Activated naive CD8-positive, alpha-beta T cell treated with anti-CD3 and anti-CD28 coated beads, Interleukin-2, amount 50 U/mL, for 24 hours (primary cell): ENCODE data around the gene SPAG16.

Experiments
- ATAC-seq: fragments of 150-1000 bp; cut with Tn5 transposase; one replicate; pipeline ENCODE4 v1.10.0; 2021
- DNase-seq: peaks from one replicate; pipeline ENCODE4 v3.0.0; 2021
- H3K27ac Mint-ChIP-seq: one replicate; pipeline ENCODE4 v1.8.0; 2021; ENCODE audit warnings: mild to moderate bottlenecking, mixed read lengths
- H3K27me3 Mint-ChIP-seq: one replicate; pipeline ENCODE4 v1.8.0; 2021; ENCODE audit warnings: mixed read lengths
- H3K36me3 Mint-ChIP-seq: one replicate; pipeline ENCODE4 v1.8.0; 2021; ENCODE audit warnings: low read depth, mixed read lengths
- H3K4me1 Mint-ChIP-seq: one replicate; pipeline ENCODE4 v1.8.0; 2021; ENCODE audit warnings: mixed read lengths
- H3K4me3 Mint-ChIP-seq: one replicate; pipeline ENCODE4 v1.8.0; 2021; ENCODE audit warnings: mild to moderate bottlenecking, moderate library complexity, mixed read lengths
- H3K9me3 Mint-ChIP-seq: one replicate; pipeline ENCODE4 v1.8.0; 2021; ENCODE audit warnings: mixed read lengths

Gene SPAG16

GRCh38 chr2:214233164-214233563 lies 948.9 kb downstream of the SPAG16 start:
- H3K27me3 Mint-ChIP-seq, result no peaks in the 10 kb centered on the region
- no peak for ATAC-seq
- DNase-seq, result no peak
- no peak overlapping the region for H3K4me3 Mint-ChIP-seq
- no peaks in the 10 kb centered on the region for H3K36me3 Mint-ChIP-seq
- no peak overlapping the region for H3K27ac Mint-ChIP-seq
- H3K4me1 Mint-ChIP-seq, result no peaks in the 10 kb centered on the region
- H3K9me3 Mint-ChIP-seq, result peaks cover 9% of the 10 kb centered on the region

- Mint-ChIP-seq H3K4me3 (no peak overlapping the region), H3K27ac (no peak overlapping the region), H3K27me3 (no peaks in the 10 kb centered on the region), H3K4me1 (no peaks in the 10 kb centered on the region), H3K36me3 (no peaks in the 10 kb centered on the region), H3K9me3 (no peaks in the 10 kb centered on the region)
- ATAC-seq (no peak), DNase-seq (no peak)
Observed at GRCh38 chr2:214242797-214243196, 958.5 kb downstream of the SPAG16 start.

GRCh38 chr2:214244847-214245246 lies 960.6 kb downstream of the SPAG16 start:
- no peak overlapping the region for H3K27ac Mint-ChIP-seq
- H3K4me1 Mint-ChIP-seq, result no peaks in the 10 kb centered on the region
- H3K36me3 Mint-ChIP-seq, result no peaks in the 10 kb centered on the region
- DNase-seq, result no peak
- H3K9me3 Mint-ChIP-seq, result no peaks in the 10 kb centered on the region
- no peaks in the 10 kb centered on the region for H3K27me3 Mint-ChIP-seq
- no peak for ATAC-seq
- H3K4me3 Mint-ChIP-seq, result no peak overlapping the region

- Mint-ChIP-seq H3K4me1 (no peaks in the 10 kb centered on the region), H3K36me3 (no peaks in the 10 kb centered on the region), H3K4me3 (no peak overlapping the region), H3K27me3 (no peaks in the 10 kb centered on the region), H3K27ac (no peak overlapping the region), H3K9me3 (peaks cover under 1% of the 10 kb centered on the region)
- DNase-seq (no peak), ATAC-seq (no peak)
Observed at GRCh38 chr2:214246417-214246816, 962.2 kb downstream of the SPAG16 start.

- no peak overlapping the region for H3K4me3 Mint-ChIP-seq
- ATAC-seq, result no peak
- DNase-seq, result no peak
- peaks cover 4% of the 10 kb centered on the region for H3K9me3 Mint-ChIP-seq
- no peaks in the 10 kb centered on the region for H3K4me1 Mint-ChIP-seq
- no peaks in the 10 kb centered on the region for H3K27me3 Mint-ChIP-seq
- no peaks in the 10 kb centered on the region for H3K36me3 Mint-ChIP-seq
- H3K27ac Mint-ChIP-seq, result no peak overlapping the region
Observed at GRCh38 chr2:214247531-214247930, 963.3 kb downstream of the SPAG16 start.

- Mint-ChIP-seq H3K27me3 (no peaks in the 10 kb centered on the region), H3K4me1 (no peaks in the 10 kb centered on the region), H3K4me3 (no peak overlapping the region), H3K36me3 (no peaks in the 10 kb centered on the region), H3K9me3 (peaks cover 12% of the 10 kb centered on the region), H3K27ac (no peak overlapping the region)
- ATAC-seq (no peak), DNase-seq (no peak)
Observed at GRCh38 chr2:214255046-214255445, 970.8 kb downstream of the SPAG16 start.

- ATAC-seq (no peak), DNase-seq (no peak)
- H3K9me3 Mint-ChIP-seq, result peaks cover 8% of the 10 kb centered on the region
- no peak overlapping the region for H3K4me3 Mint-ChIP-seq
- H3K27me3 Mint-ChIP-seq, result no peaks in the 10 kb centered on the region
- no peak overlapping the region for H3K27ac Mint-ChIP-seq
- no peaks in the 10 kb centered on the region for H3K4me1 Mint-ChIP-seq
- H3K36me3 Mint-ChIP-seq, result no peaks in the 10 kb centered on the region
Observed at GRCh38 chr2:214261683-214262082, 977.4 kb downstream of the SPAG16 start.

GRCh38 chr2:214264171-214264570 lies 979.9 kb downstream of the SPAG16 start:
- no peak for ATAC-seq
- DNase-seq, result no peak
- Mint-ChIP-seq H3K27me3 (no peaks in the 10 kb centered on the region), H3K4me1 (no peaks in the 10 kb centered on the region), H3K9me3 (peaks cover 4% of the 10 kb centered on the region), H3K27ac (no peak overlapping the region), H3K36me3 (no peaks in the 10 kb centered on the region), H3K4me3 (no peak overlapping the region)

- ATAC-seq (no peak), DNase-seq (no peak)
- no peak overlapping the region for H3K4me3 Mint-ChIP-seq
- no peak overlapping the region for H3K27ac Mint-ChIP-seq
- no peaks in the 10 kb centered on the region for H3K36me3 Mint-ChIP-seq
- H3K9me3 Mint-ChIP-seq, result no peaks in the 10 kb centered on the region
- H3K4me1 Mint-ChIP-seq, result no peaks in the 10 kb centered on the region
- no peaks in the 10 kb centered on the region for H3K27me3 Mint-ChIP-seq
Observed at GRCh38 chr2:214265991-214266489, 981.8 kb downstream of the SPAG16 start.

- ATAC-seq (no peak), DNase-seq (no peak)
- no peak overlapping the region for H3K27ac Mint-ChIP-seq
- no peaks in the 10 kb centered on the region for H3K4me1 Mint-ChIP-seq
- no peaks in the 10 kb centered on the region for H3K36me3 Mint-ChIP-seq
- no peaks in the 10 kb centered on the region for H3K27me3 Mint-ChIP-seq
- H3K4me3 Mint-ChIP-seq, result no peak overlapping the region
- H3K9me3 Mint-ChIP-seq, result peaks cover 14% of the 10 kb centered on the region
Observed at GRCh38 chr2:214277880-214278279, 993.6 kb downstream of the SPAG16 start.

- no peaks in the 10 kb centered on the region for H3K4me1 Mint-ChIP-seq
- ATAC-seq, result no peak
Observed at GRCh38 chr2:214286011-214286410, 1001.7 kb downstream of the SPAG16 start.

GRCh38 chr2:214293593-214293992 lies 1009.3 kb downstream of the SPAG16 start:
- Mint-ChIP-seq H3K4me1 (no peaks in the 10 kb centered on the region), H3K36me3 (no peaks in the 10 kb centered on the region), H3K4me3 (no peak overlapping the region), H3K27ac (no peak overlapping the region), H3K27me3 (no peaks in the 10 kb centered on the region), H3K9me3 (peaks cover 16% of the 10 kb centered on the region)
- DNase-seq (no peak), ATAC-seq (no peak)

More at GRCh38 chr2:214286011-214286410, 1001.7 kb downstream of the SPAG16 start:
- Mint-ChIP-seq H3K27me3 (no peaks in the 10 kb centered on the region), H3K36me3 (no peaks in the 10 kb centered on the region), H3K9me3 (peaks cover 10% of the 10 kb centered on the region), H3K27ac (no peak overlapping the region), H3K4me3 (no peak overlapping the region)
- DNase-seq, result no peak

- no peak for DNase-seq
- no peak for ATAC-seq
- Mint-ChIP-seq H3K4me1 (no peaks in the 10 kb centered on the region), H3K27ac (no peak overlapping the region), H3K27me3 (no peaks in the 10 kb centered on the region), H3K4me3 (no peak overlapping the region), H3K9me3 (peaks cover 16% of the 10 kb centered on the region), H3K36me3 (no peaks in the 10 kb centered on the region)
Observed at GRCh38 chr2:214294426-214294825, 1010.2 kb downstream of the SPAG16 start.

- Mint-ChIP-seq H3K4me1 (no peaks in the 10 kb centered on the region), H3K9me3 (peaks cover 10% of the 10 kb centered on the region), H3K4me3 (no peak overlapping the region), H3K27ac (no peak overlapping the region), H3K27me3 (no peaks in the 10 kb centered on the region), H3K36me3 (no peaks in the 10 kb centered on the region)
- ATAC-seq (no peak), DNase-seq (no peak)
Observed at GRCh38 chr2:214297423-214297822, 1013.2 kb downstream of the SPAG16 start.

- Mint-ChIP-seq H3K4me3 (no peak overlapping the region), H3K27ac (no peak overlapping the region), H3K9me3 (peaks cover 7% of the 10 kb centered on the region), H3K4me1 (no peaks in the 10 kb centered on the region), H3K36me3 (no peaks in the 10 kb centered on the region), H3K27me3 (no peaks in the 10 kb centered on the region)
- ATAC-seq (no peak), DNase-seq (no peak)
Observed at GRCh38 chr2:214310319-214310718, 1026.1 kb downstream of the SPAG16 start.

- no peak for DNase-seq
- peaks cover 7% of the 10 kb centered on the region for H3K9me3 Mint-ChIP-seq
- H3K27me3 Mint-ChIP-seq, result no peaks in the 10 kb centered on the region
- H3K4me1 Mint-ChIP-seq, result no peaks in the 10 kb centered on the region
- H3K36me3 Mint-ChIP-seq, result no peaks in the 10 kb centered on the region
- H3K4me3 Mint-ChIP-seq, result no peak overlapping the region
- H3K27ac Mint-ChIP-seq, result no peak overlapping the region
- ATAC-seq, result no peak
Observed at GRCh38 chr2:214311031-214311533, 1026.8 kb downstream of the SPAG16 start.
